Ishikawa (cell line): ENCODE measurements around the gene MARF1.

Source experiments
- CREB1 ChIP-seq: IDR thresholded peaks from 2 replicates; pipeline ENCODE4 v1.6.1; 2012; ENCODE audit warnings: low read depth
- EP300 ChIP-seq: IDR thresholded peaks from 2 replicates; pipeline ENCODE4 v1.6.1; 2012; ENCODE audit warnings: borderline replicate concordance
- NFIC ChIP-seq: IDR thresholded peaks from 2 replicates; pipeline ENCODE4 v1.6.1; 2012
- RAD21 ChIP-seq: IDR thresholded peaks from 2 replicates; pipeline ENCODE4 v1.6.1; 2012; ENCODE audit warnings: low read depth
- TAF1 ChIP-seq: IDR thresholded peaks from 2 replicates; pipeline ENCODE4 v1.6.1; 2012; ENCODE audit warnings: low read depth, mild to moderate bottlenecking
- TEAD4 ChIP-seq: IDR thresholded peaks from 2 replicates; pipeline ENCODE4 v1.6.1; 2012
- USF1 ChIP-seq: IDR thresholded peaks from 2 replicates; pipeline ENCODE4 v1.6.1; 2012
- YY1 ChIP-seq: IDR thresholded peaks from 2 replicates; pipeline ENCODE4 v1.6.1; 2012; ENCODE audit warnings: low read depth
- TF ChIP-seq, protein P1 (sequence below): IDR thresholded peaks from 2 replicates; pipeline ENCODE4 v1.6.1; 2012; ENCODE audit warnings: low read depth, mild to moderate bottlenecking
- TF ChIP-seq, protein P2 (sequence below): IDR thresholded peaks from 2 replicates; pipeline ENCODE4 v1.6.1; 2012

DNA sequence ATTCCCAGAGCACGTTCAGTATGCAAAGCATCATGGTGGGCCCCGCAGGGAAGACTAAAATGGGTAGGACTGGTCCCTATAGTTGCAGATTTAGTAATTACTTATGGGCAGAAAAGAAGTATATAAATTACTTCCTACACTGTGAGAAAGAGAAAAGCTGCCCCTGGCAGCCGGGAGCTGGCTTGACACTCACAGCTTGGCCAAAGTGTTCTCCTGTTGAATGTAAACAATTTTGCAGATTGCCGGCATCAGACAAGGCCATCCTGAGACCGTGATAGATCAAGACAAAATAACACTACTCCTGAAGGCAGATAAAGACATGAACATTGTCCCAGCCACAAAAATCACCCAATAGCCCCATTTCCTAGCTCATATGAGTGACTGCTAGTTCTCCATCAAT is 98.5 kb downstream of the MARF1 start:
- TF ChIP-seq, protein P1, sequence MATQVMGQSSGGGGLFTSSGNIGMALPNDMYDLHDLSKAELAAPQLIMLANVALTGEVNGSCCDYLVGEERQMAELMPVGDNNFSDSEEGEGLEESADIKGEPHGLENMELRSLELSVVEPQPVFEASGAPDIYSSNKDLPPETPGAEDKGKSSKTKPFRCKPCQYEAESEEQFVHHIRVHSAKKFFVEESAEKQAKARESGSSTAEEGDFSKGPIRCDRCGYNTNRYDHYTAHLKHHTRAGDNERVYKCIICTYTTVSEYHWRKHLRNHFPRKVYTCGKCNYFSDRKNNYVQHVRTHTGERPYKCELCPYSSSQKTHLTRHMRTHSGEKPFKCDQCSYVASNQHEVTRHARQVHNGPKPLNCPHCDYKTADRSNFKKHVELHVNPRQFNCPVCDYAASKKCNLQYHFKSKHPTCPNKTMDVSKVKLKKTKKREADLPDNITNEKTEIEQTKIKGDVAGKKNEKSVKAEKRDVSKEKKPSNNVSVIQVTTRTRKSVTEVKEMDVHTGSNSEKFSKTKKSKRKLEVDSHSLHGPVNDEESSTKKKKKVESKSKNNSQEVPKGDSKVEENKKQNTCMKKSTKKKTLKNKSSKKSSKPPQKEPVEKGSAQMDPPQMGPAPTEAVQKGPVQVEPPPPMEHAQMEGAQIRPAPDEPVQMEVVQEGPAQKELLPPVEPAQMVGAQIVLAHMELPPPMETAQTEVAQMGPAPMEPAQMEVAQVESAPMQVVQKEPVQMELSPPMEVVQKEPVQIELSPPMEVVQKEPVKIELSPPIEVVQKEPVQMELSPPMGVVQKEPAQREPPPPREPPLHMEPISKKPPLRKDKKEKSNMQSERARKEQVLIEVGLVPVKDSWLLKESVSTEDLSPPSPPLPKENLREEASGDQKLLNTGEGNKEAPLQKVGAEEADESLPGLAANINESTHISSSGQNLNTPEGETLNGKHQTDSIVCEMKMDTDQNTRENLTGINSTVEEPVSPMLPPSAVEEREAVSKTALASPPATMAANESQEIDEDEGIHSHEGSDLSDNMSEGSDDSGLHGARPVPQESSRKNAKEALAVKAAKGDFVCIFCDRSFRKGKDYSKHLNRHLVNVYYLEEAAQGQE: no peak
- TF ChIP-seq USF1 (no peak), EP300 (no peak), TEAD4 (no peak), NFIC (no peak), CREB1 (no peak), YY1 (no peak), RAD21 (no peak), TAF1 (no peak)
- TF ChIP-seq, protein P2, sequence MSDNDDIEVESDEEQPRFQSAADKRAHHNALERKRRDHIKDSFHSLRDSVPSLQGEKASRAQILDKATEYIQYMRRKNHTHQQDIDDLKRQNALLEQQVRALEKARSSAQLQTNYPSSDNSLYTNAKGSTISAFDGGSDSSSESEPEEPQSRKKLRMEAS: no peak
